Inflammatory macrophage (primary cell): ENCODE data around the gene FGFBP3.

Source experiments
- DNase-seq, 2 donors: peaks; one replicate each; pipeline ENCODE4 v3.0.0-alpha.2; 2020 to 2022
- total RNA-seq, 18 experiments: gene quantifications; one replicate each; lab custom pipeline; 2026; ENCODE audit warnings: mixed read lengths in 6 of 18, inconsistent platforms in 2 of 18; lab: John Stamatoyannopoulos, UW

FGFBP3 gene
- total RNA-seq = 0.06 to 0.94 (median 0.39) reads per million in 18 experiments

GRCh38 chr10:91909117-91909677, at the start of gene FGFBP3:
Gene FGFBP3 (minus strand): TSS chr10:91909486. CDS start chr10:91908969, 517 bp downstream.
- no peak for DNase-seq

- DNase-seq = no peak
Observed at GRCh38 chr10:91957091-91957490, 47.8 kb upstream of the FGFBP3 start.

GRCh38 chr10:91955114-91955513, 45.8 kb upstream of the FGFBP3 start:
- no peak for DNase-seq

GRCh38 chr10:91953600-91954160, 44.4 kb upstream of the FGFBP3 start:
- DNase-seq = no peak

GRCh38 chr10:91944880-91945630, 35.8 kb upstream of the FGFBP3 start:
- DNase-seq = no peak

- no peak for DNase-seq
Observed at GRCh38 chr10:91941426-91941825, 32.1 kb upstream of the FGFBP3 start.

GRCh38 chr10:91939653-91940052, 30.4 kb upstream of the FGFBP3 start:
- DNase-seq = no peak

- DNase-seq = no peak
Observed at GRCh38 chr10:91935886-91936285, 26.6 kb upstream of the FGFBP3 start.

GRCh38 chr10:91932737-91933136, 23.5 kb upstream of the FGFBP3 start:
- no peak for DNase-seq

- DNase-seq = no peak
Observed at GRCh38 chr10:91931526-91932190, 22.4 kb upstream of the FGFBP3 start.

- DNase-seq = no peak
Observed at GRCh38 chr10:91930939-91931338, 21.7 kb upstream of the FGFBP3 start.

GRCh38 chr10:91925022-91925320, 15.7 kb upstream of the FGFBP3 start:
- DNase-seq = no peak

- DNase-seq = peak in 1 of 2 donors; percentile 24
Observed at GRCh38 chr10:91924212-91925021, 15.1 kb upstream of the FGFBP3 start.

- peak; percentile 92 to 94 for DNase-seq
Observed at GRCh38 chr10:91923371-91924211, 14.3 kb upstream of the FGFBP3 start, which contains the start of gene BTAF1. Gene BTAF1 (plus strand): TSS chr10:91923770. CDS start chr10:91924077, 307 bp downstream.

GRCh38 chr10:91919651-91920050, 10.4 kb upstream of the FGFBP3 start:
- no peak for DNase-seq

- DNase-seq = no peak
Observed at GRCh38 chr10:91910467-91910866, 1.2 kb upstream of the FGFBP3 start.

- DNase-seq = peak; percentile 80 to 88
Observed at GRCh38 chr10:91908337-91909116, 759 bp downstream of the FGFBP3 start.

- no peak for DNase-seq
Observed at GRCh38 chr10:91907914-91908336, 1.4 kb downstream of the FGFBP3 start.

- DNase-seq = no peak
Observed at GRCh38 chr10:91907033-91907594, 2.2 kb downstream of the FGFBP3 start.
